ENCODE measurements around the gene SAMSN1.

- TF ChIP-seq CTCF (IDR thresholded peaks at IDR 0.05) (no peak), POLR2A (IDR thresholded peaks at IDR 0.05) (no peak)
Measured at GRCh38 chr21:14457762-14458161, 88.4 kb downstream of the SAMSN1 start.

All from uterus (tissue), 2 donors.